GM12891 (cell line): ENCODE results near the gene CCDC102B.
"Not testable (repeated sequence)": the region's sequence is repeated elsewhere in the genome, so short reads cannot be mapped to it uniquely, and the experiment has no call there.

Experiments used
- POLR2A ChIP-seq: IDR thresholded peaks from 2 replicates; pipeline ENCODE4 v1.6.1; 2011; ENCODE audit warnings: low read depth, low read length, control low read depth
- POLR2AphosphoS5 ChIP-seq: IDR thresholded peaks from 2 replicates; pipeline ENCODE4 v1.6.1; 2011; ENCODE audit warnings: low read depth, low read length, control low read depth
- SPI1 ChIP-seq: IDR thresholded peaks from 2 replicates; pipeline ENCODE4 v1.6.1; 2011; ENCODE audit warnings: low read depth, low read length, control low read depth
- TAF1 ChIP-seq: IDR thresholded peaks from 2 replicates; pipeline ENCODE4 v1.6.1; 2011; ENCODE audit warnings: low read depth, low read length, control low read depth

DNA sequence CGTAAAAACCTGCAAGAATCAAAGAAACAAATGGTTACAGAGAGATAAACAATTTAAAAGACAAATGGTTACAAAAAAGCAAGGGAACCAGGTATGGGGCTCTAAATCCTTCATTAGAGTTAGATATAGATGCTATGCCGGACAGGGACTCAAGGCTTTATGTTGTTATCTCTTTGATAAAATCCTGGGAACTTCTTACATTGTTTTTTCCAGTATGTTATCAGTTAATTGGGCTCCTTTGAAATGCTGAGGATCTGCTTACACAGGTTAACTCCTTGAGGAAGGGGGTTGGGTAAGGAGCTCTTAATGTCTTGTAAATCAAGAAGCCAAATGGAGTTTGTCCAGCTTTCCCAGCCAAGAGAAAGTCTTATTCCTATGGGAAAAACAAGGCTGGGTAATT is 146.0 kb downstream of the CCDC102B start:
- TF ChIP-seq POLR2AphosphoS5, POLR2A, TAF1, SPI1: not testable (repeated sequence)
